HEK293T (cell line): ENCODE results near the gene UBD.

Experiments
- FOXA1 ChIP-seq: fragments of 450-650 bp; IDR thresholded peaks from 2 replicates; pipeline ENCODE4 v1.6.1; 2016; ENCODE audit warnings: mild to moderate bottlenecking
- L3MBTL2 ChIP-seq: fragments of 450-650 bp; conservative IDR thresholded peaks from 2 replicates; pipeline ENCODE4 v1.6.1; 2016; ENCODE audit warnings: mild to moderate bottlenecking
- SP1 ChIP-seq: fragments of 450-650 bp; IDR thresholded peaks from 2 replicates; pipeline ENCODE4 v1.6.1; 2017
- TF ChIP-seq, protein P1 (sequence below): fragments of 450-650 bp; IDR thresholded peaks from 2 replicates; pipeline ENCODE4 v1.6.1; 2016

DNA sequence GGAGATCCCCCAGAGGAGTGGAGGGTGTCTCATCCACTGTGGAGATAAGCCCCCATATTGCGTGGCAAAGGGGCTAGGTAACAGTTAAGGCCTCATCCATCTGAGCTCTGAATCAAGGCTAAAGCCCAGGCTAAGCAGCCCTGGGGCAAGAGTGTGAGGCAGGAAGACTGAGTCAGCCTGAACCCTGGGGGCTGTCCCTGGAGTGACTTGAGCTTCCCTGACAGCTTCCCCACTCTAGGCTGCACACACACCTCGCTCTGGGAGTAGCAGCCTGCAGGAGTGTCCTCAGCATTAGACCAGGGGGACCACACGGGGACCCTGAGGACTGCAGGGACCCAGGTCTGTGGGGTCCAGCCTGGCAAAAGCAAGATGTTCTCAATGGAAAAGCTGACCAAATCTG, 27.9 kb downstream of the UBD start:
- TF ChIP-seq SP1 (no peak), FOXA1 (no peak), L3MBTL2 (no peak)
- TF ChIP-seq, protein P1, sequence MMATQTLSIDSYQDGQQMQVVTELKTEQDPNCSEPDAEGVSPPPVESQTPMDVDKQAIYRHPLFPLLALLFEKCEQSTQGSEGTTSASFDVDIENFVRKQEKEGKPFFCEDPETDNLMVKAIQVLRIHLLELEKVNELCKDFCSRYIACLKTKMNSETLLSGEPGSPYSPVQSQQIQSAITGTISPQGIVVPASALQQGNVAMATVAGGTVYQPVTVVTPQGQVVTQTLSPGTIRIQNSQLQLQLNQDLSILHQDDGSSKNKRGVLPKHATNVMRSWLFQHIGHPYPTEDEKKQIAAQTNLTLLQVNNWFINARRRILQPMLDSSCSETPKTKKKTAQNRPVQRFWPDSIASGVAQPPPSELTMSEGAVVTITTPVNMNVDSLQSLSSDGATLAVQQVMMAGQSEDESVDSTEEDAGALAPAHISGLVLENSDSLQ, result no peak
